Activated CD4-positive, alpha-beta T cell treated with anti-CD3 and anti-CD28 coated beads, Interleukin-2, amount 10 ng/mL, durations not matched to agents 7 days and 5 days (primary cell): ENCODE measurements around the gene CCDC92. TPM values are rescaled to one million over a fixed set of nuclear protein-coding genes. Genes with fewer than 3 reads are reported as not detected.
A peak's percentile ranks its signal among the peaks of the same experiment; 100 is the strongest.

Experiments used
- CTCF ChIA-PET: fragments of 350-600 bp; sonication (Branson Sonifier 250); formaldehyde crosslinking; loops from one replicate; lab custom pipeline; 2021; ENCODE audit warnings: antibody characterized with exemption; lab: Charles Lee
- POLR2A ChIA-PET: fragments of 350-600 bp; sonication (Branson Sonifier 250); formaldehyde crosslinking; loops from one replicate; lab custom pipeline; 2021; ENCODE audit warnings: antibody characterized with exemption; lab: Charles Lee
- DNase-seq: peaks from one replicate; pipeline ENCODE4 v3.0.0-alpha.2; 2020
- H3K27ac Mint-ChIP-seq: one replicate; pipeline ENCODE4 v1.8.0; 2021; ENCODE audit warnings: mild to moderate bottlenecking, moderate library complexity, mixed read lengths
- H3K27me3 Mint-ChIP-seq: one replicate; pipeline ENCODE4 v1.8.0; 2021; ENCODE audit warnings: mixed read lengths
- H3K36me3 Mint-ChIP-seq: one replicate; pipeline ENCODE4 v1.8.0; 2021; ENCODE audit warnings: low read depth, mixed read lengths
- H3K4me1 Mint-ChIP-seq: one replicate; pipeline ENCODE4 v1.8.0; 2021; ENCODE audit warnings: mixed read lengths
- H3K4me3 Mint-ChIP-seq: one replicate; pipeline ENCODE4 v1.8.0; 2021; ENCODE audit warnings: mild to moderate bottlenecking, moderate library complexity, mixed read lengths
- H3K9me3 Mint-ChIP-seq: one replicate; pipeline ENCODE4 v1.8.0; 2021; ENCODE audit warnings: mixed read lengths
- total RNA-seq, 2 experiments: library from RNA; stranded (reverse); gene quantifications; one replicate each; pipeline ENCODE4 v1.2.3, GENCODE V29; 2021

The CCDC92 gene
- total RNA-seq, 2 experiments from 2014 or later = 27.9 to 28.8 TPM

DNA sequence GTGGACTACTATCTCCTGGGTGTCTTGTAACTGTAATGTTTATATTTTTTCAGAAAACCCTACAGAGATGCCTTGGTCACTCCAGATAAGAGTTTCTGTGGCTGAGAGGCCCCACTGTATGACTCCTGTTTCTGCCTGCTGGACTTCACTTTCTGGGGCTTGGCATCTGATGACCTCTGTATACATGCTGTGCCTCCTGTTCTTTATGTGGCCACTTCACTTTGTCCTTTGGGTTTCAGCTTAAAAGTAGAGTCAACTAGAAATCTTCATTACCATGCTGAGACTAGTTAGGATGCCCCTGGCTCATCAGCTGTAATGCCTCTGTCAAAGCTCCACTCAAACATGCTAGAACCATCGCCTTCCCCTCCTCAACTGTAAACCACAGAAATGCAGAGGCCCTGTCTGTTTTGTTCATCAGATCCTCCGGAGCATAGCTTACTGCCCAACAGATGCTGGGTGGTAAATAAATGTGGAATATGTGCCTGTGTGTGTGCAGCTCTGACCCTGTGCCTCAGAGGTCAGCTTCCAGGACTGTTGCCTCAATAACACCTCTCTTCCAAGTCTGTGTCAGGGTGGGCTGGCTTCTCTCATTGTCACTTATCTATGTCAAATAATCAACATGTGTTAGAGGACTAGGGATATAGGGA lies 25.8 kb upstream of the CCDC92 start:
- Mint-ChIP-seq H3K9me3 (no peaks in the 10 kb centered on the region), H3K36me3 (peaks cover 4% of the 10 kb centered on the region), H3K4me3 (no peak overlapping the region), H3K27me3 (no peaks in the 10 kb centered on the region), H3K4me1 (peaks cover 21% of the 10 kb centered on the region), H3K27ac (peak overlapping the region; percentile 15)
- no peak for DNase-seq
- POLR2A ChIA-PET = no interaction called here
- CTCF ChIA-PET = interaction anchor here (0.6 to 1.9 kb wide), 2 partner anchors 11 to 14 kb away, joined by 3 to 4 read pairs; no protein-coding TSS in a partner anchor

DNA sequence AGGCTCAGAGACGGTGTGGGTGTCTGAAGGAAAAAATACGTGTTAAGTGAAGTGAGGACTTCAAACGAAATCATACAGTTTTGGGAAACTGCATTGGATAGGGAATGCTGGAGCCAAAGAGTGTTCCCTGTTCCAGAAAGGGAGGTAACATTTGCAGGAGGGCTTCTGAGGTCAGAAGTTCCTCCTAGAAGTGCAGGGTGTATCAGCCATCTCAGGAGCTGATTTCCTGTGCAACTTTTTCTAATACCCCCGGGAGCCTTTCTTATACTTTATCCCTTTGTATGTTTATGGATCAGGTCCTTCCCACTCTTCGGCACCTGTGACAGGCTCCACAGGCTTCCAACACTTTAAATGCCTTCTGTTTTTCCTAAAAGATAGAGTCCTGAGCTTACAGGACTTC lies 25.3 kb upstream of the CCDC92 start:
- DNase-seq = no peak
- H3K4me1 Mint-ChIP-seq = peaks cover 21% of the 10 kb centered on the region
- no peaks in the 10 kb centered on the region for H3K27me3 Mint-ChIP-seq
- CTCF ChIA-PET = interaction anchor here (0.6 to 1.9 kb wide), 2 partner anchors 10 to 14 kb away, joined by 3 to 4 read pairs; no protein-coding TSS in a partner anchor
- H3K4me3 Mint-ChIP-seq = no peak overlapping the region
- H3K9me3 Mint-ChIP-seq = no peaks in the 10 kb centered on the region
- H3K36me3 Mint-ChIP-seq = peaks cover 5% of the 10 kb centered on the region
- no peak overlapping the region for H3K27ac Mint-ChIP-seq
- POLR2A ChIA-PET = no interaction called here

DNA sequence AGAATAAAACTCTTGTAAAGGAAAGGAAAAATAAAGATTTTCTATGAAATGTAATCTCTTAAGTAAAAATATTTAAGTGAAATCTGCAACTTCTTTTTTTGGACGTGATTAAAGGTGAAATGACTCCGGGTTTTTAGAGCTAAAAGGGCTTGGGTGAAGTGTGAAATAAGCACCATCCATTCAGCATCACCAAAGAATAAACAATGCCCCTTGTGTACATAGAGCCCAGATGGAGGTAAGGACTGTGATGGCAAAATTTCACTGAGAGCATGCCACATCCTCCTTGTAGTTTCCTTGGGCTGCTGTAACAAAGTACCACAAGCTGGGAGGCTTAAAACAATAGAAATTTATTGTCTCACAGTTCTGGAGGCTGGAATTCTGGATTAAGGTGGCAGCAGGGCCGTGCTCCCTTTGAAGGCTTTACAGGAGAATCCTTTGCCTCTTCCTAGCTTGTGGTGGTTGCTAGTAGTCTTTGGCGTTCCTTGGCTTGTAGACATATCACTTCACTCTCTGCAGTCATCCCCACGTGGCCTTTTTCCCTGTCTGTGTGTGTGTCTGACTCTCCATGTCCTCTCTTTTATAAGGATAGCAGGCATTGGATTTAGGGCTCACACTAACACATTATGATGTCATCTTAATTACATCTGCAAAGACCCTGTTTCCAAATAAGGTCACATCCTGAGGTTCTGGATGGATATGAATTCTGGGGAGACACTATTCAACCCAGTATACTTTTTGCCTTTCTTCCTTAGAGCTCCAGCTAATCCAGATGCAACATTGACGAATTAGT lies 24.6 kb upstream of the CCDC92 start:
- Mint-ChIP-seq H3K9me3 (no peaks in the 10 kb centered on the region), H3K4me1 (peaks cover 21% of the 10 kb centered on the region), H3K36me3 (peaks cover 8% of the 10 kb centered on the region), H3K4me3 (no peak overlapping the region), H3K27me3 (no peaks in the 10 kb centered on the region), H3K27ac (no peak overlapping the region)
- DNase-seq = no peak
- CTCF ChIA-PET = interaction anchor here (1.5 to 1.9 kb wide), 4 partner anchors 8 to 13 kb away, joined by 3 to 6 read pairs (median 4); no protein-coding TSS in a partner anchor
- POLR2A ChIA-PET = no interaction called here

DNA sequence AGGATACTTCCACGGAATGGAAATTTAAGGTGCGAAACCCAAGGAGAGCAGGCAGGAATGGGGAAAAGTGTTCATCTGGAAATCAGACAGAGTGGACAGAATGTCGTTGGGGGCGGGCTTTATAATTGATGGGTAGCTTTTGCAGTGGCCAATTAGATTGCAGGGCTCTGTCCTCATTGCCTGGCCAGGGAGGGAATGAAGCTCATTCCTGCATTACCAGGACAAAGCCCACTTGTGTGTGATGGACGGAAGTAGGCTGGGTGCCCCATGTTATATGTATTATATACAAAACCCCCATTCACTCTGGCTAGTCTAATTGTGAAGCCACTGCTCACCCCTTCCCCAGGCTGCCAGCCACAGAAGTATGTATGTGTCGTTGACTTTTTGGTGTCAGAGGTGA lies 23.9 kb upstream of the CCDC92 start:
- Mint-ChIP-seq H3K9me3 (no peaks in the 10 kb centered on the region), H3K4me3 (no peak overlapping the region), H3K4me1 (peaks cover 21% of the 10 kb centered on the region), H3K27ac (no peak overlapping the region), H3K27me3 (no peaks in the 10 kb centered on the region), H3K36me3 (peaks cover 8% of the 10 kb centered on the region)
- no peak for DNase-seq
- CTCF ChIA-PET = interaction anchor here (1.5 to 1.9 kb wide), 3 partner anchors 8 to 10 kb away, joined by 3 to 6 read pairs (median 3); no protein-coding TSS in a partner anchor
- POLR2A ChIA-PET = no interaction called here

DNA sequence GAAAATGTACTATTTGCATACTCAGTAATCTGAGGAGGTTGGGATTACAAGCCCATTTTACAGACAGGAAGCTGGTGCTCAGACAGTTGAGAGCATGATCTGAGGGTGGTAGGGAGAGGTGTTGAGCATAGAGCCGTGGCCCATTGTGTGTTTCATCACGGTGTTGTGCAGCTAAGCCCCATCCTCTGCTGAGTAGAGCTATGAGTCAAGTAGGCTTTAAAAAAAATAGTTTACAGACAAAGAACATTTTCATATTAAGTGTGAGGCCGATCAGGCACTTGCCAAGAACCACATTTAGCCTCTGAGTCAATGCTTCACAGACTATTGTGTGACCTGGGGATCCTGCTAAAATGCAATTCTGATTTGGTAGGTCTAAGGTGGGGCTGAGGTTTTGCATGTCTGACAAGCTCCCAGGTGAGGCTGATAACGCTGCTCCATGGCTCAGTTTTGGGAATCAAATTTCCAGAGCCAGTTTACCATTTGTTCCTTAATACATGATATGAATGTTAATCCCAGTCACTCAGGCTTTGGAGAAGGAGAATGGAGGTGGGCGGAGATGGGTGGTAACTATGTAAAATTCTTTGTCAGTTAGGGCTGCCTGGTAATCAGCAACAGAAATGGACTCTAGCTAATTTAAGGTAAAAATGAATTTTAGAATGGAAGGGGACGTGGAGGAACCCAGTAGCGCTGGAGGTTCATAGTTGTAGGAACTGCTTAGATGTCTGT lies 22.6 kb upstream of the CCDC92 start:
- ChIA-PET POLR2A (no interaction called here), CTCF (interaction anchor here (1.9 kb wide), 1 partner anchor 10 kb away, joined by 3 read pairs; no protein-coding TSS in a partner anchor)
- Mint-ChIP-seq H3K4me1 (peaks cover 27% of the 10 kb centered on the region), H3K27ac (no peak overlapping the region), H3K9me3 (no peaks in the 10 kb centered on the region), H3K4me3 (no peak overlapping the region), H3K27me3 (no peaks in the 10 kb centered on the region), H3K36me3 (peaks cover 8% of the 10 kb centered on the region)
- DNase-seq = no peak

DNA sequence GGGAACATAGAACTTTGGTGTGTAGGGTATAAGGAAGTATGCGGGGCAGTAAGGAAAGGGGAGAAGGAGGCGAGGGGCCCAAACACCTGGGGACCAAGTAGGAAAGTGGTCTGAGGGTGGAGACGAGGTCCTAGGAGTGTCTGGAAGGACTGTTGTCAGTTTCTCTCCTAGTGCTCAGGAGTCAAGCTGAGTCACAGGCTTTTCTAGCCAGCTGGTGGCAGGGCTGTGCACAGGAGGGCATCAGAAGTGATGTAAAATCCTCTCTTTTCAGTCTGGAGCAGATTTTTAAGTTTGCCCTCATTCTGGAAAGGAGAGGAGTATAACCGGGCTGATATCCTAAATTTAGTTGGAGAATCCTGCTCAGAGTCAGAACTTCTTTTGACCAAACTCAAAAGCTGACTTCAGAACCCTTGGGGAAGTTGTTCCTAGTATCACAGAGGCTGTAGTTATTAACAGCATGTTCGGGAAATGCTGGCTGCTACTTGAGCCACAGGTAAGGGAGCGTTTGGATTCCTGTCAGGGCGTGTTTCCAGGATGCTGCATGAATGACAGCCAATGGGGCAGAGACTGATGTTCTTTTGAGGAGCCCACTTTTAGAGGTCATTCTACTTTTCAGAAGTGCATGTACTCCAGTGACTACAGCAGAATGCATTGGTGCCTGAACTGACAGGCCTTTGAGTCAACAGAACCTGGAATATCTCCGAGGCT lies 19.6 kb upstream of the CCDC92 start:
- POLR2A ChIA-PET = no interaction called here
- H3K27me3 Mint-ChIP-seq = no peaks in the 10 kb centered on the region

DNA sequence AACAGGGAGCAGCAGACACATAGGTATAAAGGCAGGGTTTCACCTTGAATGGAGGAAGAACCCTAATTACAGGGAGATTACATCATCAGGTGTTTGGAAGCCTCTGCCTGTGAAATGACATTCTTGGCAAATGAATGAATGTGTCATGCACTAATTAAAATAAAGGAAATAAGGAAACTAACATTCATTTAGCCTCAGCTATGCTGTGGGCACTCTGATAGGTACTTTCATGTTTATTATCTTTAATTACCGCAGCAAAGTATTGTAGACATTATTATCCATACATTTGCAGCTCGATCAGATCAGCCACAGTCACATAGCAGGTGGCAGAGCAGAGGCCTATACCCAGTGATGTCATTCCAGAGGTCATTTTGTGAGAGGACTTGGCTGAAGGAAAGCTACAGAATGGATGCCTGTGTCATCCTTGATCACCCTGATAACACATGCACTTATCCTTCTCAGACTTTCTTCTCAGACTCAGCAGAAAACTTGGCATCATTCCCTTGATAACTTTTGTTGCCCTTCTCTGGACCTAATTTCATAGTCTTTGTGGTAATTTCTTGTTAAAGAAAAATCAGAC lies 18.8 kb upstream of the CCDC92 start:
- no peak for DNase-seq
- Mint-ChIP-seq H3K27ac (no peak overlapping the region), H3K27me3 (no peaks in the 10 kb centered on the region), H3K4me3 (no peak overlapping the region), H3K4me1 (peaks cover 22% of the 10 kb centered on the region), H3K9me3 (no peaks in the 10 kb centered on the region), H3K36me3 (peaks cover 24% of the 10 kb centered on the region)
- CTCF ChIA-PET = interaction anchor here (1.0 to 1.3 kb wide), 2 partner anchors 9 to 10 kb away, joined by 3 to 4 read pairs; no protein-coding TSS in a partner anchor
- POLR2A ChIA-PET = no interaction called here

More for the DNA sequence above, 19.6 kb upstream of the CCDC92 start:
- Mint-ChIP-seq H3K4me3 (no peak overlapping the region), H3K9me3 (no peaks in the 10 kb centered on the region), H3K4me1 (peaks cover 28% of the 10 kb centered on the region), H3K27ac (no peak overlapping the region), H3K36me3 (peaks cover 24% of the 10 kb centered on the region)
- CTCF ChIA-PET = interaction anchor here (1.0 to 1.3 kb wide), 2 partner anchors 9 to 10 kb away, joined by 3 to 4 read pairs; no protein-coding TSS in a partner anchor
- no peak for DNase-seq

DNA sequence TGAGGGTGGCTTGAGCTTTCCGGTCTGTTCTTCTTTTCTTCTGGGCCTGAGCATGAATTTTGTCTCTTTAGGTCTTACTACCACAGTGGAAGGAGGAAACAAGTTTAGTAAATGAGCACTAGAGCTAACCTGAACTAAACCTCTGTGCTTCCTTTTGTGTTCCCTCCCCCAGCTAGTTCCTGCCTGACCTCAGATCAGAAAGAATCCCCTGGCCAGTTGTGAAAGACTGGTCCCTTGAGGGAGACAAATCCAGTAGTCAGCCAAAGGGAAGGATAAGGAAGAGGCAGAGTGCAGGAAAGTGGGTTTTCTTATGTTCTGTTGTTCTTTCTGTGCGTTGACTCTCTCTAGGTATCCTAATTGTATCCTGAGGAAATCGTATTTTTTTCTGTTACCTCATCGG lies 17.9 kb upstream of the CCDC92 start:
- Mint-ChIP-seq H3K27me3 (no peaks in the 10 kb centered on the region), H3K4me3 (no peak overlapping the region), H3K9me3 (no peaks in the 10 kb centered on the region), H3K27ac (no peak overlapping the region), H3K4me1 (peaks cover 17% of the 10 kb centered on the region), H3K36me3 (peaks cover 24% of the 10 kb centered on the region)
- ChIA-PET CTCF (interaction anchor here (0.5 to 0.6 kb wide), 3 partner anchors 17 to 1493 kb away, joined by 3 to 4 read pairs (median 3); no protein-coding TSS in a partner anchor), POLR2A (no interaction called here)
- no peak for DNase-seq

DNA sequence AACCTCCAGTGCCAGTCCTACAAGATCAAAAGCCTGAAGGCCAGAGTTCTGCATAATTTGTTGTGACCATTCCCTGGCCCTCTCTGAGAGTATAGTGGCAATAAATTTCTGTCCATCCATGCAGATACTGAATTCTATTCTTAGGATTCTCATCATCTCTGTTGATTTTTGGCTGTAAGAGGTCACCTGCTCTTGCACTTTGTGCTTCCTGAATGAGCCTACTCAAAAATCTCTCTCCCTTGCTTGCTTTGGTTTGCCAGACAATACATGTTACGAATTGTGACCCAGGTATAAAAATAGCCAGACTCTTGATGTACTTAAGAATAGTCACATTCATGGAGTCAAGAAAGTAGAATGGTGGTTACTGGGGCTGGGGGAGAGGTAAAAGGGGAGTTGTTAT lies 17.1 kb upstream of the CCDC92 start:
- ChIA-PET POLR2A (no interaction called here), CTCF (no interaction called here)
- Mint-ChIP-seq H3K4me3 (no peak overlapping the region), H3K27ac (no peak overlapping the region), H3K27me3 (no peaks in the 10 kb centered on the region), H3K36me3 (peaks cover 22% of the 10 kb centered on the region), H3K9me3 (no peaks in the 10 kb centered on the region), H3K4me1 (peaks cover 13% of the 10 kb centered on the region)
- no peak for DNase-seq

DNA sequence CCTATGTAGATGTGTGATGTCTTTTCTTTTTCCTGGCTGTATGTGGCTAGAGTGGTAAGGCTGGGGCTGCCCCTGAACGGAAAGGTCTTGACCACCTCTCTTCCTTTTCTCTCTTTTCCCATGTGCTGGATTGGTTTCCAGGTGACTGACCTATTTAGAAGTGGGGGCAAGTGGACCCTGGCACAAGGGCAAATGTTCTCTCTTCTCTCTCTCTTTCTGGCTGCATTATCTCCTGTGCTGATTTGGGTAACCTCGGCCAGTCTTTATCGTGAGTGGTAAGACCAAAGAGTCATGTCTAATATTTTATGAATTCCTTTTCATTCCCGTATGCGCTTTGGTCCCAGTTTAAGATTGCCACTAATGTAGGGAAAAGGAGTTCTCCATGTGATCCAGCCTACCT lies 16.5 kb upstream of the CCDC92 start:
- Mint-ChIP-seq H3K27ac (no peak overlapping the region), H3K4me1 (peaks cover 10% of the 10 kb centered on the region), H3K9me3 (no peaks in the 10 kb centered on the region), H3K36me3 (peaks cover 22% of the 10 kb centered on the region), H3K4me3 (no peak overlapping the region), H3K27me3 (no peaks in the 10 kb centered on the region)
- no peak for DNase-seq
- ChIA-PET CTCF (no interaction called here), POLR2A (no interaction called here)

DNA sequence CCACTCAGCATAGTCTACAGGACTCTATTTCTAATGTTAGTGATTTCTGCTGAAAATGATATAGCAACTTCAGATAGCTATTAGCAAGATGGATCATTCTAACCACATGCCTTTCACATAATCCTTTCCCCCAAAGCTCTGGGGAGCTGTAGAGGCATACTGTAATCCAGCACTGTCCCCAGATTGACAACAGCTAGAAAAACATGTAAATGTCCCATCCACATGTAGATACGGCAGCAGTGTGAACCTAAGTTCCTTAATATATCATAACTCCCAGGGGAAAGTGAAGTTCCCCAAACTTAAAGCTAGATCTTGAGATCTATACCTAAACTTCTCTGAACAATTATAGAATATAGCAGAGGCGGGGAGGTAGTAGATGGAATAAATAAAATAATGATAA lies 14.4 kb upstream of the CCDC92 start:
- Mint-ChIP-seq H3K27ac (no peak overlapping the region), H3K4me1 (peaks cover 14% of the 10 kb centered on the region), H3K9me3 (no peaks in the 10 kb centered on the region), H3K27me3 (no peaks in the 10 kb centered on the region), H3K36me3 (peaks cover 16% of the 10 kb centered on the region), H3K4me3 (no peak overlapping the region)
- ChIA-PET CTCF (interaction anchor here (0.7 to 1.7 kb wide), 4 partner anchors 9 to 145 kb away, joined by 3 to 6 read pairs (median 4); no protein-coding TSS in a partner anchor), POLR2A (no interaction called here)
- DNase-seq = no peak
